ENCODE measurements around the gene DMXL2. TPM values are rescaled to one million over a fixed set of nuclear protein-coding genes. Genes with fewer than 3 reads are reported as not detected.
A peak's percentile ranks its signal among the peaks of the same experiment; 100 is the strongest.

DMXL2 gene
- total and polyA plus RNA-seq, 9 of the 15 experiments (the other 6 are each of a cell fraction or from before 2014, with no cell fraction given) = 9.3 to 57.7 (median 30.7) TPM

GRCh38 chr15:51580982-51581381 is 41.6 kb downstream of the DMXL2 start (continued):
- no peak for TF ChIP-seq ZBTB40 (IDR thresholded peaks at IDR 0.05)
- no peak for TF ChIP-seq ZBTB40 (CRISPR knock-in tag; IDR thresholded peaks at IDR 0.05)
- no peak for TF ChIP-seq BMI1 (IDR thresholded peaks at IDR 0.05; ENCODE audit: low read length)
- TF ChIP-seq ELF4 (CRISPR knock-in tag; IDR thresholded peaks at IDR 0.05) = no peak
- TF ChIP-seq TBL1XR1 (IDR thresholded peaks at IDR 0.05; ENCODE audit: low read length in 2 of 2) = no peak
- TF ChIP-seq GABPA (tag; conservative IDR thresholded peaks at IDR 0.05; ENCODE audit: low read depth) = 0 out of 2 replicates have a peak, but pooled peaks have one; percentile 6
- TF ChIP-seq SOX6 (IDR thresholded peaks at IDR 0.05) = peak; percentile 37; the same call in 1 of the 2 replicates
- TF ChIP-seq NUFIP1 (IDR thresholded peaks at IDR 0.05; ENCODE audit: partially characterized antibody) = no peak
- TF ChIP-seq ZNF398 (CRISPR knock-in tag; IDR thresholded peaks at IDR 0.05) = no peak
- TF ChIP-seq CXXC5 (CRISPR knock-in tag; IDR thresholded peaks at IDR 0.05) = no peak
- no peak for TF ChIP-seq ZNF24 (IDR thresholded peaks at IDR 0.05)
- 0 out of 2 replicates have a peak, but pooled peaks have one; percentile 18 for TF ChIP-seq LEF1 (IDR thresholded peaks at IDR 0.05)
- TF ChIP-seq, protein P1, sequence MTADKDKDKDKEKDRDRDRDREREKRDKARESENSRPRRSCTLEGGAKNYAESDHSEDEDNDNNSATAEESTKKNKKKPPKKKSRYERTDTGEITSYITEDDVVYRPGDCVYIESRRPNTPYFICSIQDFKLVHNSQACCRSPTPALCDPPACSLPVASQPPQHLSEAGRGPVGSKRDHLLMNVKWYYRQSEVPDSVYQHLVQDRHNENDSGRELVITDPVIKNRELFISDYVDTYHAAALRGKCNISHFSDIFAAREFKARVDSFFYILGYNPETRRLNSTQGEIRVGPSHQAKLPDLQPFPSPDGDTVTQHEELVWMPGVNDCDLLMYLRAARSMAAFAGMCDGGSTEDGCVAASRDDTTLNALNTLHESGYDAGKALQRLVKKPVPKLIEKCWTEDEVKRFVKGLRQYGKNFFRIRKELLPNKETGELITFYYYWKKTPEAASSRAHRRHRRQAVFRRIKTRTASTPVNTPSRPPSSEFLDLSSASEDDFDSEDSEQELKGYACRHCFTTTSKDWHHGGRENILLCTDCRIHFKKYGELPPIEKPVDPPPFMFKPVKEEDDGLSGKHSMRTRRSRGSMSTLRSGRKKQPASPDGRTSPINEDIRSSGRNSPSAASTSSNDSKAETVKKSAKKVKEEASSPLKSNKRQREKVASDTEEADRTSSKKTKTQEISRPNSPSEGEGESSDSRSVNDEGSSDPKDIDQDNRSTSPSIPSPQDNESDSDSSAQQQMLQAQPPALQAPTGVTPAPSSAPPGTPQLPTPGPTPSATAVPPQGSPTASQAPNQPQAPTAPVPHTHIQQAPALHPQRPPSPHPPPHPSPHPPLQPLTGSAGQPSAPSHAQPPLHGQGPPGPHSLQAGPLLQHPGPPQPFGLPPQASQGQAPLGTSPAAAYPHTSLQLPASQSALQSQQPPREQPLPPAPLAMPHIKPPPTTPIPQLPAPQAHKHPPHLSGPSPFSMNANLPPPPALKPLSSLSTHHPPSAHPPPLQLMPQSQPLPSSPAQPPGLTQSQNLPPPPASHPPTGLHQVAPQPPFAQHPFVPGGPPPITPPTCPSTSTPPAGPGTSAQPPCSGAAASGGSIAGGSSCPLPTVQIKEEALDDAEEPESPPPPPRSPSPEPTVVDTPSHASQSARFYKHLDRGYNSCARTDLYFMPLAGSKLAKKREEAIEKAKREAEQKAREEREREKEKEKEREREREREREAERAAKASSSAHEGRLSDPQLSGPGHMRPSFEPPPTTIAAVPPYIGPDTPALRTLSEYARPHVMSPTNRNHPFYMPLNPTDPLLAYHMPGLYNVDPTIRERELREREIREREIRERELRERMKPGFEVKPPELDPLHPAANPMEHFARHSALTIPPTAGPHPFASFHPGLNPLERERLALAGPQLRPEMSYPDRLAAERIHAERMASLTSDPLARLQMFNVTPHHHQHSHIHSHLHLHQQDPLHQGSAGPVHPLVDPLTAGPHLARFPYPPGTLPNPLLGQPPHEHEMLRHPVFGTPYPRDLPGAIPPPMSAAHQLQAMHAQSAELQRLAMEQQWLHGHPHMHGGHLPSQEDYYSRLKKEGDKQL (CRISPR knock-in tag; IDR thresholded peaks at IDR 0.05; ENCODE audit: borderline replicate concordance) = no peak
- no peak for TF ChIP-seq ARID2 (IDR thresholded peaks at IDR 0.05)
